ENCODE results near the gene ZNF436. TPM values are rescaled to one million over a fixed set of nuclear protein-coding genes. Genes with fewer than 3 reads are reported as not detected.
A peak's percentile ranks its signal among the peaks of the same experiment; 100 is the strongest.

Gene ZNF436
- total RNA-seq, 1 experiment from 2014 or later: 8.5 TPM

GRCh38 chr1:23371987-23372880 is 2.6 kb upstream of the ZNF436 start:
- in situ Hi-C loops (cut with HindIII; ENCODE audit: low pct_unique_long_range_greater_than_20kb, low sequenced_read_pairs): no loop called here
- DNase-seq (ENCODE audit: low read depth, low spot score): no peak

DNA sequence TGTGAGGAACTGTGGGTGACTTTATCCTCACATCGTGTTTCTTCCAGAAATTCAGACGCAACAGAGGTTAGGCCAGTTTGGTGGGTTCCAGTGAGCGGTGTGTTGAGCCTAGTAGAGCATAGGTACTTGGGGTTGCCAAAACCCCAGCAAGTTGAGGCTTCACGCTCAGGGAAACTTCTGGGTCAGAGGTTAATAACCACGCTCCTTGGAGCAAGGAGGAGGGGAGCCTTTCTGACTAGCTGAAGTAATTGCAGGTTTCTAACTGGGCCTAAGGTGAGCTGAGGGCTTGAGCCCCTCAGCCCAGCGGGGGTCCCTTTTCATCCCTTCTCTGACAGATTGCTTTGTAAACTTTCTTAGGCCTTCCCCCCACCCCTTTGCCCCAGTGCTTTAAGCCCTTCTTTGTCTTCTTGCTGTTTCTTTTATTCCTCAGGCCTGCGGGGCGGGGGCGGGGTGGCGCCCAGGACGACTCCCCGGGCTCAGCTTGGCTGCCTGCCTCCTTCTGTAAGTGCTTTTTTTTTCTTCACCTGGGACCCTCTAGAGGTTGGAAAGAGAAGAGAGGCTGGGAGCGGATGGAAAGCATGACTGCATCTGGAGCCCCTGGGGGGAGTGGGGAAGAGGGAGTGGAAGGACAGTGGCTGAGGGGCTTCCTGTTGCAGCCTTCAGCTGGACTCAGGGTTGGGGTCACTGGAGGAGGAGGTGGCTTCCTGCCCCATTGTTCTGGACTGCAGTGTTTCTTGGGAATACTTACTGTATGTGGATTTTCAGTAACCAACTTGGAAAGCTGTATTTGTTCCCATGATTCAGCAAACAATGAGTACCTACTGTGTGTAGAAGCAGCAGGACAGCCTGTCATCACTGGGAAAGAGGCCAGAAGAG is 1.3 kb upstream of the ZNF436 start:
- in situ Hi-C loops (cut with HindIII; ENCODE audit: low pct_unique_long_range_greater_than_20kb, low sequenced_read_pairs): no loop called here
- DNase-seq (ENCODE audit: low read depth, low spot score): no peak

- DNase-seq (ENCODE audit: low read depth, low spot score): no peak
- in situ Hi-C loops (cut with HindIII; ENCODE audit: low pct_unique_long_range_greater_than_20kb, low sequenced_read_pairs): no loop called here
Measured at GRCh38 chr1:23370330-23370708, 683 bp upstream of the ZNF436 start.

DNA sequence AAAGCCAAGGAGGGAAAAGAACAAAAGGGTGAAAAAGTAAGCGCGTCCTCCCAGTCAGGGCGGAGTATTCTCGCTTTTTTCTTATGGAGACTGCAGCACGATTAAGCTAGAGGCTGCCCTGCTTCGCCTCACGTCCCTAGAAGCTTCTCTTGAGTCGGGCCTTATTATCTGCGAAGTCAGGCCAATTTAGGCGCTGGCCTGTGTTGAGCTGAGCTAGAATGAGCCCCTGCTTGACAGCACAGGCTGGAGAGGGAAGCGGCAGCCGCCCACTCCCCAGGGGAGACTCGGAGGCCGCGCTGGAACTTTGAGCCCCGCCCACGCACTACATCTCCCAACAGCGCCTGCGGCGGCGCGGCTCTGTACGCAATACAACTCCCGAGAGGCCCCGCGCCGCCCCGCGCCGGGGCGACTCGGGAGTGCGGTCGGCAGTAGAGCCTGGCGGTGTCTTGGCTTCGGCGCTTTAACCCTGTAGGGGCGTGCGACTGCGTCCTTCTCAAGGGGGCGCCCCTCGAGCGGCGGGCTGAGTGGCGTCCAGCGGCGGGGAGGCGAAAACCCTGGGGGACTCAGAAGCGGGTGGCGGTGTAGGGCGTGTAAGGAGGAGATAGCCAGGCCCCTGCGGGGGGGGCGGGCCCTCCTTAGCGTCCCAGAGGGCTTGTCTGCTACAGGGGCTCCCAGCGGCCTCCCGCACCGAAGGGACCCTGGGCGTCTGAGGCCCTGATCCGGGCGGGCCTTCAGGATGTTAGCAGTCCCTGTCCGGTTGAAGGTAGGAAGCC is 888 bp downstream of the ZNF436 start:
- peak; percentile 88 for DNase-seq (ENCODE audit: low read depth, low spot score)
- in situ Hi-C loops (cut with HindIII; ENCODE audit: low pct_unique_long_range_greater_than_20kb, low sequenced_read_pairs): no loop called here

DNA sequence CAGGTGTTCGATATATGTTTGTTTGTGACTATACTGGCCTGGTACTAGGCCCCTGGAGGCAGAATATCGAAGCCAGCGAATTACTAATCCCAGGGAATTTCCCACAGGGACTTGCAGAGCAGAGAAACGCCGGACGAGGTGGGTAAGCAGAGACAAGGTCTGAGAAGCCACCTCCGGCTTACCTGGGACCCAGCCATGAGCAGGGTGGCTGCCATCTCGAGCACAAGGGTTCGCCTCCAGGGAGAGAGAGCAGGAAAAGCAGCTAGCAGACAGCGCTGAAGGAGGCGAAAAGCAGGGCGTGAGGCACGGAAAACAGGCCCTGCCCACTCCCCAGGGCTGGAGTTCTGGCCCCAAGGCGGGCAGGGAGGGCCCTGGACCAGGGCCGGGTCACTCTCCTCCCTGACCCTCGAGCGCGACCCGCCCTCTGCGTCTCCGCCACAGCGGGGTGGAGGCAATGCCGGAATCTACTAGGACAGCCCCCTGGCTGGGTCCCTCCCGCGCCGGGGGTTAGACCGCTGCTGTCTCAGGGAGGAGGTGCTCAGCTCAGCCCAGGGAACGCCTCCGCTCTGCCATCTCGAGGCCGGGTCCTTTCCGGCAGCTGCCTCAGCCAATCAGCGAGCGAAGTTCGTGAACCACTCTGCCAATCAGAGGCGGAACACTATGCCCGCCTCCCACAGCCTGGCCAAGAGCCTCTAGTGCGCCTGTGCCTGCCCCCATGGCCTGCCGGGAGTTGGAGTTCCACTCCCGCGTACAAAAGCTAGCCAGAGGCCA is 1.7 kb downstream of the ZNF436 start:
- in situ Hi-C loops (cut with HindIII; ENCODE audit: low pct_unique_long_range_greater_than_20kb, low sequenced_read_pairs): no loop called here
- DNase-seq (ENCODE audit: low read depth, low spot score): peak; percentile 98

GRCh38 chr1:23367451-23367790 is 2.2 kb downstream of the ZNF436 start:
- in situ Hi-C loops (cut with HindIII; ENCODE audit: low pct_unique_long_range_greater_than_20kb, low sequenced_read_pairs): no loop called here
- DNase-seq (ENCODE audit: low read depth, low spot score): no peak

GRCh38 chr1:23366598-23366997 is 3.0 kb downstream of the ZNF436 start:
- no peak for DNase-seq (ENCODE audit: low read depth, low spot score)
- in situ Hi-C loops (cut with HindIII; ENCODE audit: low pct_unique_long_range_greater_than_20kb, low sequenced_read_pairs): no loop called here

DNA sequence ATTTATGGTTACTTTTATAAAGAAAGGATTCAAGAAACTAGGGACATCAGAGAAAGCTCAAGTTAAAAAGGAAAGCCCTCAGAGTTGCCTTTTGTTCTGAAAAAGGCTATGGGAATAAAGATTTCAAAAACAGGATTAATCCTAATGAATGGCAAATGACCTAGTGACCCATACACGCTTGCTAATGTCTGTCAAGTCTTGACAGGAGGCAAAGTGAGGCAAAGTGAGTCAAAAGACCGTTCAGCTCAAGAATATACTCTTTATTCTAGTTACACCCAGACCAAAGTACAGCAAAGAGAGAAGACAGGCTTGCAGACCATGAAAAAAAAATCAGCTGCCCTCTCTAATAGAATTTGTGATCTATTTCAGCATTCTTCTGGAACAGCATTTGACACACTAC is 3.5 kb downstream of the ZNF436 start:
- in situ Hi-C loops (cut with HindIII; ENCODE audit: low pct_unique_long_range_greater_than_20kb, low sequenced_read_pairs): no loop called here

GRCh38 chr1:23362218-23362713 is 7.4 kb downstream of the ZNF436 start:
- DNase-seq (ENCODE audit: low read depth, low spot score): no peak
- in situ Hi-C loops (cut with HindIII; ENCODE audit: low pct_unique_long_range_greater_than_20kb, low sequenced_read_pairs): no loop called here

More for the DNA sequence above, 3.5 kb downstream of the ZNF436 start:
- DNase-seq (ENCODE audit: low read depth, low spot score): no peak

DNA sequence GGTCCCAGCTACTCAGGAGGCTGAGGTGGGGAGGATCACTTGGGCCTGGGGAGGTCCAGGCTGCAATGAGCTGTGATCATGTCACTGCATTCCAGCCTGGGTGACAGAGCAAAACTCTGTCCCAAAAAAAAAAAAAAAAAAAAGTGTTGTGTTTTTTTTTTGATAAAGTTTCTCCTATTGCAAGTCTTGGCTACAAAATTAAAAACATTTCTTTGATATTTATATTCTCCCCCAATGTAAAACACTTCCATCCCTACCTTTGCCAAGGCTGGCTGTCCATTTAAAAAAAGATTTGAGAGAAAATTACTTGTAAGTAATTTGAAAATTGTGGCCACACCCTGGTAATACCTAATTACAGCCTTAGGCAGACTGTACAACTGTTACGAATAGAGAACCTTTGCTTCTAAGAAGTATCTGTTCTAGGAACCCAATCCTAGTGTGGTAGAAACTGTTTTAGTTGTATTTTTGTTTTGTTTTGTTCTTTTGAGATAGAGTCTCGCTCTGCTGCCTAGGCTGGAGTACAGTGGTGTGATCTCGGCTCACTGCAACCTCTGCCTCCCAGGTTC is 11.2 kb downstream of the ZNF436 start:
- in situ Hi-C loops (cut with HindIII; ENCODE audit: low pct_unique_long_range_greater_than_20kb, low sequenced_read_pairs): no loop called here
- no peak for DNase-seq (ENCODE audit: low read depth, low spot score)

GRCh38 chr1:23357138-23357908 is 12.3 kb downstream of the ZNF436 start:
- no peak for DNase-seq (ENCODE audit: low read depth, low spot score)
- in situ Hi-C loops (cut with HindIII; ENCODE audit: low pct_unique_long_range_greater_than_20kb, low sequenced_read_pairs): no loop called here

DNA sequence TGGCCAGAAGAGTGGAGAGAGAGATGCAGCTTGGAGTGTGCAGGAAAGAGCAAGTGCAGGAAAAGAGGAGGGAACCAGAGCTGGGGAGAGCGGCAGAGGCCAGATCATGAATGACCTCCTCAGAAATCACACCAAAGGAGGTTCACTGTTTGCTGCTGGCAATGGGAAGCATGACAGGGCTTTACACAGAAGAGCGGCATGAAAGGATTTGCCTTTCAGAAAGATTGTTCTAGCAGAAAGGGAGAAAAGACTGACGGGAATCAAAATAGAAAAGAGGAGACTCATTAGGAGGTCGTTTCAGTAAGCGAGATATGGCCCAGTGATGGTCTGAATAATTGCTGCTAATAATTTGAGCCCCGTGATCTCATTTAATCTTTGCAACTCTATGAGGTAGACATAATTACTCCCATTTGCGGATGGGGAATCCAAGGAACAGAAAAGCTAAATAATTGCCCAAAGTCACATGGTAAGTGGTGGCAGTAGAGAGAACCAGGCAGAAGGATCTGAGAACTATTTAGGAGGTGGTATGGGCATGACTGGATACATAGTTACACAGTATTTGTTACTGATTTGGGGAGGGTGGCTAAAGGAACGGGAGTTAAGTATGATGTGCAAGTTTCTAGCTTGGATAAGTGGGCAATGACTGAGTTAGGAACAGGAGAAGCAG is 13.0 kb downstream of the ZNF436 start:
- in situ Hi-C loops (cut with HindIII; ENCODE audit: low pct_unique_long_range_greater_than_20kb, low sequenced_read_pairs): no loop called here

GRCh38 chr1:23354245-23354644 is 15.4 kb downstream of the ZNF436 start:
- in situ Hi-C loops (cut with HindIII; ENCODE audit: low pct_unique_long_range_greater_than_20kb, low sequenced_read_pairs): no loop called here
- DNase-seq (ENCODE audit: low read depth, low spot score): no peak

More for the DNA sequence above, 13.0 kb downstream of the ZNF436 start:
- no peak for DNase-seq (ENCODE audit: low read depth, low spot score)

DNA sequence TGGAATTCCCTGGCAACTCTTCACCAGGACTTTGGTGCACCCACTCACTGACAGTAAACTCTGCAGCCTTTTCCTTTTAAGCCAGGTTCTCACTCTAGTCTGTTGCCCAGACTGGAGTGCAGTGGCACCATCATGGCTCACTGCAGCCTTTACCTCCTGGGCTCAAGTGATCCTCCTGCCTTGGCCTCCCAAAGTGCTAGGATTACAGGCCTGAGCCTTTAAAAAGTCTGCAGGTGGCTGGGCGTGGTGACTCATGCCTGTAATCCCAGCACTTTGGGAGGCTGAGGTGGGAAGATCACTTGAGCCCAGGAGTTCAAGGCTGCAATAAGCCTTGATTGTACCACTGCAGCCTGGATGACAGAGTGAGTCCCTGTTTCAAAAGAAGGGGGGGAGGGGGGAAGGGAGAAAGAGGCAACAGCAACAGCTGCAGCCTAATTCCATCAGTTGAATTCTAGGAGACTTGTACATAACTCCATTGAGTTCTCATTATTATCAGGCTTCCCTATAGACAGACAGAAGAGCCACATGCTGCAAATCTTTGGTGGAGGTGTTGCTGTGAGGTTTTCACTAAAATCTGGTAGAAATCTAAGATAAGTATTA is 17.4 kb downstream of the ZNF436 start:
- in situ Hi-C loops (cut with HindIII; ENCODE audit: low pct_unique_long_range_greater_than_20kb, low sequenced_read_pairs): no loop called here

DNA sequence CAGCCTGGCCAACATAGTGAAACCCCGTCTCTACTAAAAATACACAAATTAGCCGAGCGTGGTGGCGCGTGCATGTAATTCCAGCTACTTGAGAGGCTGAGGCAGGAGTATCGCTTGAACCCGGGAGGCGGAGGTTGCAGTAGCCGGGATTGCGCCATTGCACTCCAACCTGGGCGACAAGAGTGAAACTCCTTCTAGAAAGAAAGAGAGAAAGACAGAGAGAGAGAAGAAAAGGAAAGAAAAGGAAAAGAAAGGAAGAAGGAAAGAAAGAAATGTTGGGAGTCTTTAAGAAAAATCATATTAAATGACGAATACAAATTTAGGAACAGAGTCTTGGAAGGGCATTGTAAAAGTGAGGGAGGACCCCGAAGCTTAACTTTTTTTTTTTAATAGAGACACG is 23.7 kb downstream of the ZNF436 start:
- in situ Hi-C loops (cut with HindIII; ENCODE audit: low pct_unique_long_range_greater_than_20kb, low sequenced_read_pairs): no loop called here

More for the DNA sequence above, 17.4 kb downstream of the ZNF436 start:
- DNase-seq (ENCODE audit: low read depth, low spot score): no peak

More for the DNA sequence above, 23.7 kb downstream of the ZNF436 start:
- DNase-seq (ENCODE audit: low read depth, low spot score): no peak
